Left lobe of liver (tissue), 2 donors: ENCODE data around the gene PPP1R26. TPM values are rescaled to one million over a fixed set of nuclear protein-coding genes. Genes with fewer than 3 reads are reported as not detected.
"Not testable (repeated sequence)": the region's sequence is repeated elsewhere in the genome, so short reads cannot be mapped to it uniquely, and the experiment has no call there.

Source experiments
- ATAC-seq: fragments of 200-7000 bp; cut with Tn5 transposase; one replicate; pipeline ENCODE4 v1.9.1; 2020; ENCODE audit warnings: mild to moderate bottlenecking, moderate library complexity
- DNase-seq: peaks from one replicate; pipeline ENCODE4 v3.0.0-alpha.2; 2020; ENCODE audit warnings: low spot score
- total RNA-seq: library from RNA; stranded (reverse); gene quantifications from one replicate; pipeline ENCODE4 v1.2.1, GENCODE V29; 2021
- donor health status: DM: no; HTN: no; CAD: no; lungs with moderate emphysema.
- donor health status: DM: no; HTN: yes; CAD: no.

The PPP1R26 gene
- total RNA-seq, result 7.4 TPM

- peak; percentile 48 for ATAC-seq
- no peak for DNase-seq
Observed at GRCh38 chr9:135479469-135480052, at the start of gene PPP1R26. PPP1R26 (plus strand) TSS chr9:135479782; CDS start chr9:135484511, 4,729 bp downstream.

GRCh38 chr9:135437259-135437658, 42.3 kb upstream of the PPP1R26 start:
- ATAC-seq, result no peak
- DNase-seq, result no peak

- DNase-seq, result not testable (repeated sequence)
Observed at GRCh38 chr9:135437696-135438095, 41.9 kb upstream of the PPP1R26 start.

GRCh38 chr9:135438581-135439232, 40.9 kb upstream of the PPP1R26 start:
- not testable (repeated sequence) for DNase-seq, ATAC-seq

More at GRCh38 chr9:135437696-135438095, 41.9 kb upstream of the PPP1R26 start:
- ATAC-seq, result not testable (repeated sequence)

GRCh38 chr9:135439514-135439913, 40.1 kb upstream of the PPP1R26 start:
- not testable (repeated sequence) for ATAC-seq, DNase-seq

GRCh38 chr9:135439916-135440315, 39.7 kb upstream of the PPP1R26 start:
- no peak for DNase-seq
- ATAC-seq, result no peak

GRCh38 chr9:135440620-135441019, 39.0 kb upstream of the PPP1R26 start:
- DNase-seq, result no peak
- ATAC-seq, result no peak

- DNase-seq, result not testable (repeated sequence)
Observed at GRCh38 chr9:135441105-135442071, 38.2 kb upstream of the PPP1R26 start.

GRCh38 chr9:135442075-135442474, 37.5 kb upstream of the PPP1R26 start:
- no peak for DNase-seq
- ATAC-seq, result no peak

More at GRCh38 chr9:135441105-135442071, 38.2 kb upstream of the PPP1R26 start:
- ATAC-seq, result not testable (repeated sequence)

GRCh38 chr9:135443797-135444425, 35.7 kb upstream of the PPP1R26 start:
- DNase-seq (no peak), ATAC-seq (no peak)

- ATAC-seq (no peak), DNase-seq (no peak)
Observed at GRCh38 chr9:135447126-135447525, 32.5 kb upstream of the PPP1R26 start.

- ATAC-seq, result no peak
Observed at GRCh38 chr9:135448663-135449100, 30.9 kb upstream of the PPP1R26 start.

GRCh38 chr9:135449532-135449931, 30.1 kb upstream of the PPP1R26 start:
- ATAC-seq, DNase-seq: not testable (repeated sequence)

More at GRCh38 chr9:135448663-135449100, 30.9 kb upstream of the PPP1R26 start:
- no peak for DNase-seq

- DNase-seq (no peak), ATAC-seq (no peak)
Observed at GRCh38 chr9:135450956-135451355, 28.6 kb upstream of the PPP1R26 start.

GRCh38 chr9:135451909-135452308, 27.7 kb upstream of the PPP1R26 start:
- DNase-seq, ATAC-seq: not testable (repeated sequence)

GRCh38 chr9:135454737-135455136, 24.8 kb upstream of the PPP1R26 start:
- ATAC-seq (no peak), DNase-seq (no peak)

- no peak for DNase-seq
- ATAC-seq, result no peak
Observed at GRCh38 chr9:135455401-135456030, 24.1 kb upstream of the PPP1R26 start.

GRCh38 chr9:135456436-135457104, 23.0 kb upstream of the PPP1R26 start:
- no peak for ATAC-seq
- DNase-seq, result no peak

GRCh38 chr9:135458478-135458877, 21.1 kb upstream of the PPP1R26 start:
- not testable (repeated sequence) for ATAC-seq, DNase-seq
